Prostate gland (tissue), 2 donors: ENCODE data around the gene CFDP1. TPM values are rescaled to one million over a fixed set of nuclear protein-coding genes. Genes with fewer than 3 reads are reported as not detected.
"Not testable (repeated sequence)": the region's sequence is repeated elsewhere in the genome, so short reads cannot be mapped to it uniquely, and the experiment has no call there.

Experiments used
- DNase-seq: peaks from one replicate; pipeline ENCODE4 v3.0.0-alpha.2; 2019; ENCODE audit warnings: low spot score
- H3K27ac ChIP-seq, 2 donors: fragments of 200-600 bp; sonication (generic); 2 replicates each; pipeline ENCODE4 v1.5.1; 2017 to 2019
- H3K27me3 ChIP-seq: fragments of 200-600 bp; sonication (generic); replicated peaks from 2 replicates; pipeline ENCODE4 v1.5.1; 2019; ENCODE audit not compliant: insufficient read depth
- H3K36me3 ChIP-seq, 2 donors: fragments of 200-600 bp; sonication (generic); 1 replicate in 1 of 2; 2 replicates in 1 of 2; pipeline versions ENCODE4 v1.5.1 to v1.8.1; 2017 to 2019
- H3K4me1 ChIP-seq: fragments of 200-600 bp; sonication (generic); replicated peaks from 2 replicates; pipeline ENCODE4 v1.5.1; 2019
- H3K4me3 ChIP-seq, 2 donors: fragments of 200-600 bp; sonication (generic); 2 replicates each; pipeline ENCODE4 v1.5.1; 2017 to 2019
- H3K9me3 ChIP-seq: fragments of 200-600 bp; sonication (generic); 2 replicates; pipeline ENCODE4 v1.5.1; 2017
- CTCF ChIP-seq, 4 experiments: fragments of 200-600 bp in 2 of 4; fragments of 450-650 bp in 2 of 4; sonication (generic) in 2 of 4; IDR thresholded peaks; 1 replicate in 3 of 4; 2 replicates in 1 of 4; pipeline ENCODE4 v1.5.1; 2016 to 2019; ENCODE audit warnings: antibody characterized with exemption in 4 of 4, mild to moderate bottlenecking in 2 of 4, moderate library complexity in 2 of 4
- POLR2A ChIP-seq: fragments of 450-650 bp; IDR thresholded peaks from one replicate; pipeline ENCODE4 v1.6.1; 2016; ENCODE audit warnings: antibody characterized with exemption, mild to moderate bottlenecking
- POLR2AphosphoS5 ChIP-seq: sonication (generic); formaldehyde crosslinking; IDR thresholded peaks from one replicate; pipeline ENCODE4 v1.6.1; 2017; ENCODE audit warnings: antibody characterized with exemption
- WGBS: methylation state at CpG from one replicate; pipeline ENCODE4 v1.1.5; 2018; 5-methylcytosine and 5-hydroxymethylcytosine counted together
- intact Hi-C: fragments of 100-400 bp; cut with DNase I; formaldehyde crosslinking; loops from one replicate; pipeline ENCODE4 v1.14.2; 2022
- total RNA-seq, 2 donors: library from RNA; depleted of rRNA; stranded (reverse); fragments of >200 nt; gene quantifications; one replicate each; pipeline ENCODE4 v1.1.0, GENCODE V29; 2016

Gene CFDP1
- total RNA-seq, 2 donors from 2014 or later, result 67.9 to 101 TPM

- 78% methylated on average over 6 of the region's 6 CpGs for WGBS
Observed at GRCh38 chr16:75281826-75282225, 151.5 kb downstream of the CFDP1 start.

GRCh38 chr16:75281009-75281408, 152.3 kb downstream of the CFDP1 start:
- H3K36me3 ChIP-seq, H3K27ac ChIP-seq, DNase-seq, intact Hi-C loops, H3K9me3 ChIP-seq, H3K4me3 ChIP-seq, H3K4me1 ChIP-seq, H3K27me3 ChIP-seq: not testable (repeated sequence)
- 100% methylated on average over 2 of the region's 2 CpGs for WGBS

More at GRCh38 chr16:75281826-75282225, 151.5 kb downstream of the CFDP1 start:
- intact Hi-C loops, result no loop called here
- no peaks in the 10 kb centered on the region for H3K4me1 ChIP-seq
- H3K27me3 ChIP-seq, result no peaks in the 10 kb centered on the region
- TF ChIP-seq CTCF (IDR thresholded peaks at IDR 0.05), result no peak
- no peak for TF ChIP-seq POLR2AphosphoS5
- TF ChIP-seq POLR2A, result no peak
- H3K9me3 ChIP-seq, result no peaks in the 10 kb centered on the region
- no peaks in the 10 kb centered on the region for H3K36me3 ChIP-seq
- no peak for DNase-seq
- no peak overlapping the region for H3K27ac ChIP-seq
- H3K4me3 ChIP-seq, result no peak overlapping the region

- Histone ChIP-seq H3K27me3 (no peaks in the 10 kb centered on the region), H3K4me3 (no peak overlapping the region), H3K9me3 (no peaks in the 10 kb centered on the region), H3K36me3 (no peaks in the 10 kb centered on the region), H3K27ac (no peak overlapping the region), H3K4me1 (no peaks in the 10 kb centered on the region)
- DNase-seq, result no peak
- intact Hi-C loops, result no loop called here
- 73% methylated on average over 8 of the region's 8 CpGs for WGBS
- TF ChIP-seq CTCF (IDR thresholded peaks at IDR 0.05) (no peak), POLR2AphosphoS5 (no peak), POLR2A (no peak)
Observed at GRCh38 chr16:75280331-75280804, 152.9 kb downstream of the CFDP1 start.

GRCh38 chr16:75279305-75279704, 154.0 kb downstream of the CFDP1 start:
- WGBS, result 26% methylated on average over 10 of the region's 10 CpGs
- Histone ChIP-seq H3K27me3 (no peaks in the 10 kb centered on the region), H3K27ac (no peak overlapping the region), H3K4me1 (no peaks in the 10 kb centered on the region), H3K36me3 (no peaks in the 10 kb centered on the region), H3K9me3 (no peaks in the 10 kb centered on the region), H3K4me3 (no peak overlapping the region)
- TF ChIP-seq CTCF (IDR thresholded peaks at IDR 0.05) (no peak), POLR2A (no peak)
- no peak for DNase-seq
- intact Hi-C loops, result no loop called here

GRCh38 chr16:75273054-75273925, 160.0 kb downstream of the CFDP1 start:
- no peak for DNase-seq
- no peaks in the 10 kb centered on the region for H3K9me3 ChIP-seq
- intact Hi-C loops, result no loop called here
- H3K4me1 ChIP-seq, result no peaks in the 10 kb centered on the region
- 86% methylated on average over 23 of the region's 23 CpGs for WGBS
- no peaks in the 10 kb centered on the region for H3K36me3 ChIP-seq
- H3K4me3 ChIP-seq, result no peak overlapping the region
- TF ChIP-seq POLR2A (no peak), CTCF (IDR thresholded peaks at IDR 0.05) (no peak), POLR2AphosphoS5 (no peak)
- no peak overlapping the region for H3K27ac ChIP-seq
- H3K27me3 ChIP-seq, result no peaks in the 10 kb centered on the region

- H3K9me3 ChIP-seq, DNase-seq, H3K4me1 ChIP-seq, H3K4me3 ChIP-seq, intact Hi-C loops, H3K27ac ChIP-seq, H3K27me3 ChIP-seq, H3K36me3 ChIP-seq: not testable (repeated sequence)
- 94% methylated on average over 10 of the region's 10 CpGs for WGBS
Observed at GRCh38 chr16:75272629-75273028, 160.7 kb downstream of the CFDP1 start.
